Measurements from ENCODE around the gene CFAP299. TPM values are rescaled to one million over a fixed set of nuclear protein-coding genes. Genes with fewer than 3 reads are reported as not detected.

CFAP299 gene
- total and polyA plus RNA-seq, 2 of the 8 experiments (the other 6 are each of a cell fraction or from before 2014, with no cell fraction given), result not detected

- no peak for TF ChIP-seq KDM1A (IDR thresholded peaks at IDR 0.05; ENCODE audit: borderline replicate concordance, low read length)
- TF ChIP-seq ATF2 (IDR thresholded peaks at IDR 0.05; ENCODE audit: low read length), result no peak
- no peak for TF ChIP-seq CBX8 (IDR thresholded peaks at IDR 0.05; ENCODE audit: borderline replicate concordance, low read depth, low read length)
- TF ChIP-seq YY1 (IDR thresholded peaks at IDR 0.05; ENCODE audit: low read depth, low read length), result no peak
- no peak for TF ChIP-seq SUZ12 (IDR thresholded peaks at IDR 0.05; ENCODE audit: low read length)
These were observed 102.5 kb downstream of the CFAP299 start (continued) for GRCh38 chr4:80438016-80438415.
